Cardiac fibroblast (primary cell): ENCODE data around the gene SPAG6.
A peak's percentile ranks its signal among the peaks of the same experiment; 100 is the strongest.

Source experiments
- DNase-seq, 2 donors: peaks; one replicate each; pipeline versions ENCODE4 v3.0.0 to v3.0.0-alpha.2; 2010; ENCODE audit warnings: low read depth in 2 of 2
- H3K4me3 ChIP-seq, 2 donors: replicated peaks in 1 of 2; 1 replicate in 1 of 2; 2 replicates in 1 of 2; pipeline ENCODE4 v1.5.1; 2011; ENCODE audit warnings: low read depth in 2 of 2, low read length in 2 of 2, mild to moderate bottlenecking in 2 of 2, moderate library complexity in 1 of 2
- TF ChIP-seq, protein P1 (sequence below): IDR thresholded peaks from one replicate; pipeline ENCODE4 v1.5.1; 2011; ENCODE audit warnings: low read depth, mild to moderate bottlenecking, low read length, inconsistent platforms

The SPAG6 gene

DNA sequence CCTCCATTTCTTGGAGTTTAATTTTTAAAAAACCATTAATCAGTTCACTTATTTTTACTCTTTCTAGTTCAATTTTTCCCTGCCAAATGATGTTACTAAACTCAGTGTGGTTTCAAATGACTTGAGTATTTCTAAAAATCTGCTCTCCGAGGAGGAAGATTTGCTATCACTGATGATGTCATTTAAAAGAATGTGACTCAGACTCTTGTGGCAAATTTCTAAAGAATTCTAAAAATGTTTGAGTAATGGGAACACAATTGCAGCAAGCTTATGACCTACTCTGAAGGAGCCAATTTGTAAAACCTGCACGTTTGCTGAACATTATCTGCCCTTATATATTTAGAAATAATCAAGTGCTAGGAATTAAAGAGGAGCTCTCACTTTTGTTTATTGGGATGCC lies 88.6 kb downstream of the SPAG6 start:
- peak; percentile 91 to 96 for DNase-seq
- TF ChIP-seq, protein P1, sequence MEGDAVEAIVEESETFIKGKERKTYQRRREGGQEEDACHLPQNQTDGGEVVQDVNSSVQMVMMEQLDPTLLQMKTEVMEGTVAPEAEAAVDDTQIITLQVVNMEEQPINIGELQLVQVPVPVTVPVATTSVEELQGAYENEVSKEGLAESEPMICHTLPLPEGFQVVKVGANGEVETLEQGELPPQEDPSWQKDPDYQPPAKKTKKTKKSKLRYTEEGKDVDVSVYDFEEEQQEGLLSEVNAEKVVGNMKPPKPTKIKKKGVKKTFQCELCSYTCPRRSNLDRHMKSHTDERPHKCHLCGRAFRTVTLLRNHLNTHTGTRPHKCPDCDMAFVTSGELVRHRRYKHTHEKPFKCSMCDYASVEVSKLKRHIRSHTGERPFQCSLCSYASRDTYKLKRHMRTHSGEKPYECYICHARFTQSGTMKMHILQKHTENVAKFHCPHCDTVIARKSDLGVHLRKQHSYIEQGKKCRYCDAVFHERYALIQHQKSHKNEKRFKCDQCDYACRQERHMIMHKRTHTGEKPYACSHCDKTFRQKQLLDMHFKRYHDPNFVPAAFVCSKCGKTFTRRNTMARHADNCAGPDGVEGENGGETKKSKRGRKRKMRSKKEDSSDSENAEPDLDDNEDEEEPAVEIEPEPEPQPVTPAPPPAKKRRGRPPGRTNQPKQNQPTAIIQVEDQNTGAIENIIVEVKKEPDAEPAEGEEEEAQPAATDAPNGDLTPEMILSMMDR, result no peak

DNA sequence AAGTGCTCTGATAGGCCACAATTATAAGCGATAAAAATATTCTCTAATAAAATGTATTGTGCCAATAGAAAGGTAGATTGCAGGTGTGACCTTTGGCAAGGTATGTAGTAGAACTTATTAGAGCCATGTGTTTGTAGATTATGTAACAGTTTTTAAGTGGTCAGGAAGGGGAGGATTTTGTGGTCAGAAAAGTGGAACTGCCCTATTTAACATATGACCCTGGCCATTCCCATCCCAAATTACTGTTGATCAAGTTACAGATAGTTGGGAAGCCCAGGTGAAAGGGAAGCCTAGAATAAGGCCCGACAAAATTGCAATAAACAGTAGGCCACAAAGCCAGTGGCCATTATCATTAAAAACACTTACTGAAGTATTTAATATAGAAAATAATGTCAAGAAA lies 89.2 kb downstream of the SPAG6 start:
- no peak for DNase-seq
- TF ChIP-seq, protein P1, result no peak
- no peak overlapping the region for H3K4me3 ChIP-seq

More for the DNA sequence above, 88.6 kb downstream of the SPAG6 start:
- no peak overlapping the region for H3K4me3 ChIP-seq

DNA sequence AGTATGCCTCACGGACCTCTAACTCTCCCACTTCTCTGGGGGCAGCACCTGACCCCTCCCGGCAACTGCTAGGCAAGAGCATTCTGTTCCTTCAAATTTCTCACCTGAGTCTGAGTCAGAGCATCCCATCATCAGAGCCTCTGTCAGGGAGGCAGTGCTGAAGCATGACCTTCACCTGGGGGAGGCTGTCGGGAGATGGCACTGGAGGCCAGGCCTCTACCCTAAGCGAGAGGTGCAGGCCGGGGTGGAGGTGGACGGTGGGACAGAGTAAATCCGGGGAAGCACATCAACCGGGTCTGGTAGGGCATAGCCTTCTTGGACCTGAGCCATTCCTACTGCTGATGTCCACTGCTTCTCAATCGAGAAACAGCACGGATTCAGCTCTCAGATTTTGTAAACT lies 90.4 kb downstream of the SPAG6 start:
- no peak for DNase-seq
- TF ChIP-seq, protein P1, result no peak
- no peak overlapping the region for H3K4me3 ChIP-seq

DNA sequence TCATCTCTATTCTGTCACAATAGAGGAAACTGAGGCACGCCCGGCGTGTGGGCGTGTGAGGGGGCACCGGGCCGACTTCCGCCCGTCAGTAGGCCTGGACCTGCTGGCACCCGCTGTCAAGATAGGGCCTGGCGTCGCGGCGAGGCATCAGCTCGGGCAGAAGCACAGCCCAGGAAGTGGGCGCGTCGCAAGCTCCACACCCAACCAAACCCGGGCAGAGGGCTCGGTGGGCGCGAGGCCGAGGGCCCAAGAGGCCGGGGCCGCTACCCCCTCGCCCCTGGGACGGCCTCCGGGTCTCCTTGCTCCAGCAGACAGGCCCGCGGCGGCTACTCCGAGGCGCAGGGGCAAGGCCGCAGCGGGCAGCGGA lies 91.2 kb downstream of the SPAG6 start:
- H3K4me3 ChIP-seq, result peak overlapping the region; percentile 65 to 72
- no peak for DNase-seq
- TF ChIP-seq, protein P1, result no peak

DNA sequence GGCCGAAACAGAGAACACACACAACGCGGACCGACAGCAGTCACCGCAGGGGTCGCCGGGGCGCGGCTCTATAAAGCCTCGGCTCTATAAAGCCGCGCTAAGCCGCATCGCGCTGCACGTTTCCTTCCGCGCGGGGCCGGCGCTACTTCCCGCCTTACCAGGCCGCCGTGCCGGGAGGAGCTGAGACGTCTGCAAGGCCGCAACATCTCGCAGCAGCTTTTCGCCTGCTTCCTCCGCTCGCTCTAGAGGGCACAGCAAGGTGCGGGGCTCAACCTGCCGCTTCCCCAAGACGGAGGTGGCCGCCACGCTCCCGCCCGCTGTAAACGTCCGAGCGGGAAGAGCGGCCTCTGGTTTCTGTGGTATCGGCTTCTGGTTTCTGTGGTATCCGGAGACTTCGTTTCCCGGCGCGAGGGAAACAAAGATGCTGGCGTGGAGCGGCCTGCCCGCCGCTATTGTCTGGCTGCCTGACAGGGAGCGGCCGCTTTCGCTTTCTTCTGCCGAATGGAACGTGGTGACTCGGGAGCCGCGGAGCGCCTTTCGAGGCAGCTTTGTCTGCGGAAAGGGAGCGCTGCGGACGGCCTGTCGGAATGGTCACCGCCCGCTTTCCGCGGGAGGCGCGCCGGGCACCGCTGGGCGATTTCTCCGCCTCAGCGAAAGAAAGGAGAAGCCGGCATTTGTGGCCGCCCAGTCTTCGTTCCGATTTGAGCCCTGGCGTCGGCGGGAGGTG lies 91.8 kb downstream of the SPAG6 start:
- H3K4me3 ChIP-seq, result peak overlapping the region; percentile 65 to 72
- DNase-seq, result peak; percentile 94 to 96
- TF ChIP-seq, protein P1, result no peak

DNA sequence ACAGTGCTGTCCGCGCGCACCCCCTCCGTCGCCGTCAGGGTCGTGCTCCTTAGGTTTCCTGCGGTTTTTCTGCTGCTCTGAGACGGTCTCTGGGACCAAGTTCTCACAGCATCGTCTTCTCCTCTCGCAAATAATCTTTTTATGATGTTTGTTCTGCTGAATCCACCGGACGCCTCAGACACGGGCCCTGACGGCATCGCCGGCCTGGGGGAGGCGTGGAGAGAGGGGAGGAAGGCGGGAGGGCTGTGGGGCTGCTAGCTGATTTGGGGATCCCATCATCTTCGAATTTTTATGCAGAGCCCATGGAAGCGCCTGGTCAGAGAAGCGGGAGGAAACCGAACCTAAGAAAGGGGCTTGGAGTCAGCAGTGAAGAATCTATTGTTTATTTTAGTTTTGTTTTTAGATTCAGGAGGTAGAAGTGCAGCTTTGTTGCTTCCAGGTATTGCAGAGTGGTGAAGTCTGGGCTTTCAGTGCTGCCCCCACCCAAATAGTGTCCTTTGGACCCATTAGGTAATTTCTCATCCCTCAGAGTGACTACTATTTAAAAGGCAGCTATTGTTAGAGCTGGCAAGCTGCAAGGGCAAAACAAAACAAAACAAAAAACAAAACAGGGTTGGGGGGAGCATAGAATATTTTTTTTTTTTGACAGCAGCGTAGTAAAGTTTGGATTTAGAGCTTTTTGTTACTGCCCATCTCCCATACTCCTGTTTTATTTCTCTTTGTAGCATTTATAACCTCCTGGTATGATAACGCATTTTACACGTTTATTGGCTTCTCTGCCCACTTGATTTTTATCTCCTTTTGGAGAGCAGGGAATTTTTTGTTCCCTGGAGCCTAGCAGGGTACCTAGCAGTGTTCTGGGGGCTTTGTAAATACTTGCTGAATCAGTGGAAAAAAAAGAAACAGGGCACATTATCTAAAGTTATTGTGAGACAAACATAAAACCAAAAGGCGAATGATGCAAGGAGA lies 92.6 kb downstream of the SPAG6 start:
- TF ChIP-seq, protein P1, result no peak
- peak in 1 of 2 donors; percentile 41 for DNase-seq
- peak overlapping the region; percentile 65 to 72 for H3K4me3 ChIP-seq
